Measurements from ENCODE around the gene NOS3. TPM values are rescaled to one million over a fixed set of nuclear protein-coding genes. Genes with fewer than 3 reads are reported as not detected.
"Not testable (repeated sequence)": the region's sequence is repeated elsewhere in the genome, so short reads cannot be mapped to it uniquely, and the experiment has no call there.

NOS3 gene
- total and polyA plus RNA-seq, 3 experiments from 2014 or later: 5.2 to 10.6 (median 9.9) TPM

- no peaks in the 10 kb centered on the region for H3K9me3 ChIP-seq (ENCODE audit: low read length)
- Mint-ChIP-seq H3K27me3 (peaks cover 0 to 1% of the 10 kb centered on the region in 2 donors), H3K4me1 (peaks cover 0 to 24% (median 7%) of the 10 kb centered on the region in 3 donors), H3K36me3 (peaks cover 0 to 54% (median 0%) of the 10 kb centered on the region in 3 donors), H3K9me3 (no peaks in the 10 kb centered on the region), H3K27ac (no peak overlapping the region), H3K4me3 (no peak overlapping the region)
- DNase-seq: no peak
- H3K27me3 ChIP-seq (ENCODE audit: insufficient read depth, low read length, poor library complexity, severe bottlenecking): no peaks in the 10 kb centered on the region
- H3K27ac ChIP-seq (ENCODE audit: low read depth, low read length): no peak overlapping the region
- H3K4me1 ChIP-seq (ENCODE audit: insufficient read depth, low read length): no peaks in the 10 kb centered on the region
- ChIA-PET CTCF (no interaction called here), POLR2A (no interaction called here)
- peaks cover 21% of the 10 kb centered on the region for H3K36me3 ChIP-seq (ENCODE audit: insufficient read depth, low read length)
- H3K4me3 ChIP-seq (ENCODE audit: low read length): no peak overlapping the region
Measured at GRCh38 chr7:151035026-151035717, 44.4 kb downstream of the NOS3 start.

DNA sequence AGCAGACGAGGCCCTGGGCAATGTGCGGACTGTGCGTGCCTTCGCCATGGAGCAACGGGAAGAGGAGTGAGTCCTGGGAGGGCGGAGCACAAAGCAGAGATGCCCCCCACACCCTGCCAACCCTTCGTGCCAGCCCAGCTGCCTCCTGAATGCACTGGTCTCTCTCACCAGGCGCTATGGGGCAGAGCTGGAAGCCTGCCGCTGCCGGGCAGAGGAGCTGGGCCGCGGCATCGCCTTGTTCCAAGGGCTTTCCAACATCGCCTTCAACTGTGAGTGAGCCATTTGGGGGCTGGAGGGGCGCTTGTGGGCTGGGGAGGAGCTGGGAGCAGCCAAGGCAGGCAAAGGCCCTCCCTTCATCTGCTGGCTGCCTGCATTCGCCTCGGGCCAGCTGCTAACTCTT, 45.1 kb downstream of the NOS3 start:
- H3K27me3 Mint-ChIP-seq: peaks cover 0 to 1% of the 10 kb centered on the region in 2 donors
- no peaks in the 10 kb centered on the region for H3K4me1 ChIP-seq (ENCODE audit: insufficient read depth, low read length)
- peaks cover 21% of the 10 kb centered on the region for H3K36me3 ChIP-seq (ENCODE audit: insufficient read depth, low read length)
- no peaks in the 10 kb centered on the region for H3K9me3 Mint-ChIP-seq
- no peak for DNase-seq
- no peaks in the 10 kb centered on the region for H3K9me3 ChIP-seq (ENCODE audit: low read length)
- no peak overlapping the region for H3K27ac Mint-ChIP-seq
- H3K36me3 Mint-ChIP-seq: peaks cover 0 to 54% (median 0%) of the 10 kb centered on the region in 3 donors
- ChIA-PET POLR2A (no interaction called here), CTCF (no interaction called here)
- no peak overlapping the region for H3K27ac ChIP-seq (ENCODE audit: low read depth, low read length)
- no peak overlapping the region for H3K4me3 ChIP-seq (ENCODE audit: low read length)
- no peaks in the 10 kb centered on the region for H3K27me3 ChIP-seq (ENCODE audit: insufficient read depth, low read length, poor library complexity, severe bottlenecking)
- peaks cover 0 to 22% (median 7%) of the 10 kb centered on the region in 3 donors for H3K4me1 Mint-ChIP-seq
- H3K4me3 Mint-ChIP-seq: no peak overlapping the region

- no peaks in the 10 kb centered on the region for H3K9me3 ChIP-seq (ENCODE audit: low read length)
- H3K36me3 ChIP-seq (ENCODE audit: insufficient read depth, low read length): peaks cover 21% of the 10 kb centered on the region
- H3K4me3 ChIP-seq (ENCODE audit: low read length): no peak overlapping the region
- no peaks in the 10 kb centered on the region for H3K4me1 ChIP-seq (ENCODE audit: insufficient read depth, low read length)
- ChIA-PET POLR2A (no interaction called here), CTCF (no interaction called here)
- peak in 2 of 5 donors; percentile 29 to 64 for DNase-seq
- no peaks in the 10 kb centered on the region for H3K9me3 Mint-ChIP-seq
- no peaks in the 10 kb centered on the region for H3K27me3 ChIP-seq (ENCODE audit: insufficient read depth, low read length, poor library complexity, severe bottlenecking)
- peak overlapping the region; percentile 61 for H3K27ac ChIP-seq (ENCODE audit: low read depth, low read length)
- peak overlapping the region in 5 of 8 donors; percentile 23 to 89 (median 72) for H3K27ac Mint-ChIP-seq
- peaks cover 0 to 14% (median 7%) of the 10 kb centered on the region in 3 donors for H3K4me1 Mint-ChIP-seq
- no peak overlapping the region for H3K4me3 Mint-ChIP-seq
- H3K27me3 Mint-ChIP-seq: no peaks in the 10 kb centered on the region
- peaks cover 0 to 41% (median 2%) of the 10 kb centered on the region in 3 donors for H3K36me3 Mint-ChIP-seq
Measured at GRCh38 chr7:151038951-151039849, 48.4 kb downstream of the NOS3 start.

GRCh38 chr7:151039850-151040548, 49.2 kb downstream of the NOS3 start:
- POLR2A ChIA-PET: no interaction called here

DNA sequence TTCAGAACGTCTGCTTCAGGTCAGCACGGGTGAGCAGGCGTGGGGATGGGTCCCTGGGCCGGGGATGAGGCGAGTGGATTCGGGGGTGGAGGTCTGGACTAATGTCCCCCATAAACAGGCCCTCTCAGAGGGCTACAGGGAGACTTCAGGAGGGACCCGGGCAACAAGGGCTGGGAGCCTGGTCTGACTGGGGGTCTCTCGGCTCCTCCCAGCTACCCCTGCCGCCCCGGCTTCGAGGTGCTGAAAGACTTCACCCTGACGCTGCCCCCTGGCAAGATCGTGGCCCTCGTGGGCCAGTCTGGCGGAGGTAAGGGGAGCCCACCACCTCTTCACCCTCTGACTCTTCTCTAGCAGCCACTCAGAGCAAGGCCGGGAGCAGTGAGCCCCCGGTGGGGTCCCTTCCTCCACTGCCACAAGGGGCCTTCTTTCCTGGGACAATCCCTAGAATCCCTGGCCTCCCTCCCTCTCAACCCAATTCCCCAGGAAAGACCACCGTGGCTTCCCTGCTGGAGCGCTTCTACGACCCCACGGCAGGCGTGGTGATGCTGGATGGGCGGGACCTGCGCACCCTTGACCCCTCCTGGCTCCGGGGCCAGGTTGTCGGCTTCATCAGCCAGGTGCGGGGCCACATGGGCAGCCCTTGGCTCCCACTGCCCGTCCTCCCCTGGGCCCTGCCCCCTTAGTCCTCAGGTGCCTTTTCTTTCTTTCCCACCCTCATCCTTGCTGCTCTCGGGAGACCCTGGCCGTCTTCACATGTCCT, 50.0 kb downstream of the NOS3 start:
- Mint-ChIP-seq H3K36me3 (peaks cover 0 to 38% (median 2%) of the 10 kb centered on the region in 3 donors), H3K4me1 (peaks cover 0 to 14% (median 7%) of the 10 kb centered on the region in 3 donors), H3K27me3 (no peaks in the 10 kb centered on the region), H3K9me3 (no peaks in the 10 kb centered on the region), H3K4me3 (no peak overlapping the region), H3K27ac (no peak overlapping the region)
- POLR2A ChIA-PET: no interaction called here
- no peak for DNase-seq
- no peaks in the 10 kb centered on the region for H3K9me3 ChIP-seq (ENCODE audit: low read length)
- H3K27me3 ChIP-seq (ENCODE audit: insufficient read depth, low read length, poor library complexity, severe bottlenecking): no peaks in the 10 kb centered on the region
- CTCF ChIA-PET: no interaction called here
- H3K27ac ChIP-seq (ENCODE audit: low read depth, low read length): peak overlapping the region; percentile 24
- no peaks in the 10 kb centered on the region for H3K4me1 ChIP-seq (ENCODE audit: insufficient read depth, low read length)
- no peak overlapping the region for H3K4me3 ChIP-seq (ENCODE audit: low read length)
- H3K36me3 ChIP-seq (ENCODE audit: insufficient read depth, low read length): peaks cover 15% of the 10 kb centered on the region

More at GRCh38 chr7:151039850-151040548, 49.2 kb downstream of the NOS3 start:
- Histone ChIP-seq H3K27me3 (ENCODE audit: insufficient read depth, low read length, poor library complexity, severe bottlenecking) (no peaks in the 10 kb centered on the region), H3K4me1 (ENCODE audit: insufficient read depth, low read length) (no peaks in the 10 kb centered on the region), H3K9me3 (ENCODE audit: low read length) (no peaks in the 10 kb centered on the region), H3K4me3 (ENCODE audit: low read length) (no peak overlapping the region), H3K36me3 (ENCODE audit: insufficient read depth, low read length) (peaks cover 20% of the 10 kb centered on the region), H3K27ac (ENCODE audit: low read depth, low read length) (peak overlapping the region; percentile 24)
- Mint-ChIP-seq H3K27ac (peak overlapping the region in 1 of 8 donors; percentile 72), H3K36me3 (peaks cover 0 to 42% (median 2%) of the 10 kb centered on the region in 3 donors), H3K4me1 (peaks cover 0 to 14% (median 7%) of the 10 kb centered on the region in 3 donors), H3K27me3 (no peaks in the 10 kb centered on the region), H3K4me3 (no peak overlapping the region), H3K9me3 (no peaks in the 10 kb centered on the region)
- CTCF ChIA-PET: no interaction called here
- no peak for DNase-seq

DNA sequence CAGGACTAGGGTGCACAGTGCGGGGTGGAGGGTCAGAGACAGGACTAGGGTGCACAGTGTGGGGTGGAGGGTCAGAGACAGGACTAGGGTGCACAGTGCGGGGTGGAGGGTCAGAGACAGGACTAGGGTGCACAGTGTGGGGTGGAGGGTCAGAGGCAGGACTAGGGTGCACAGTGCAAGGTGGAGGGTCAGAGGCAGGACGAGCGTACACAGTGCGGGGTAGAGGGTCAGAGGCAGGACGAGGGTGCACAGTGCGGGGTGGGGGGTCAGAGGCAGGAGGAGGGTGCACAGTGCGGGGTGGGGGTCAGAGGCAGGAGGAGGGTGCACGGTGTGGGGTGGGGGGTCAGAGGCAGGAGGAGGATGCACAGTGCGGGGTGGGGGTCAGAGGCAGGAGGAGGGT, 52.6 kb downstream of the NOS3 start:
- POLR2A ChIA-PET; H3K4me3 ChIP-seq (ENCODE audit: low read length); H3K27me3 Mint-ChIP-seq; H3K27ac ChIP-seq (ENCODE audit: low read depth, low read length); H3K36me3 ChIP-seq (ENCODE audit: insufficient read depth, low read length); CTCF ChIA-PET; H3K9me3 ChIP-seq (ENCODE audit: low read length); H3K27me3 ChIP-seq (ENCODE audit: insufficient read depth, low read length, poor library complexity, severe bottlenecking); DNase-seq; H3K4me1 ChIP-seq (ENCODE audit: insufficient read depth, low read length); H3K27ac Mint-ChIP-seq; H3K9me3 Mint-ChIP-seq; H3K4me3 Mint-ChIP-seq: not testable (repeated sequence)
- H3K4me1 Mint-ChIP-seq: peaks cover 0 to 14% (median 7%) of the 10 kb centered on the region in 3 donors
- H3K36me3 Mint-ChIP-seq: peaks cover 0 to 23% (median 2%) of the 10 kb centered on the region in 3 donors

DNA sequence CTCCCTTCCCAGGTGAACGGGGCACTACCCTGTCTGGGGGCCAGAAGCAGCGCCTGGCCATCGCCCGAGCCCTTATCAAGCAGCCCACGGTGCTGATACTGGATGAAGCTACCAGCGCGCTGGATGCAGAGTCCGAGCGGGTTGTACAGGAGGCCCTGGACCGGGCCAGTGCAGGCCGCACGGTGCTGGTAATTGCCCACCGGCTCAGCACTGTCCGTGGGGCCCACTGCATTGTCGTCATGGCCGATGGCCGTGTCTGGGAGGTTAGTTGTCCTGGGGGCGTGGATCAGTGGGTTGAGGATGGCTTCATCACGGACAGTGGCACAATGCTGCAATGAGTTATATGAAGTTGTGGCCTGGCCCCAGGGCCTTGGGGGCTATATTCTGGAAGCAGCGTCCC, 53.1 kb downstream of the NOS3 start:
- H3K36me3 Mint-ChIP-seq: peaks cover 0 to 21% (median 2%) of the 10 kb centered on the region in 3 donors
- H3K27me3 Mint-ChIP-seq: no peaks in the 10 kb centered on the region
- no peaks in the 10 kb centered on the region for H3K27me3 ChIP-seq (ENCODE audit: insufficient read depth, low read length, poor library complexity, severe bottlenecking)
- peaks cover 0 to 11% (median 7%) of the 10 kb centered on the region in 3 donors for H3K4me1 Mint-ChIP-seq
- H3K36me3 ChIP-seq (ENCODE audit: insufficient read depth, low read length): peaks cover 3% of the 10 kb centered on the region
- no peaks in the 10 kb centered on the region for H3K4me1 ChIP-seq (ENCODE audit: insufficient read depth, low read length)
- no peak overlapping the region for H3K4me3 ChIP-seq (ENCODE audit: low read length)
- H3K4me3 Mint-ChIP-seq: no peak overlapping the region
- H3K9me3 Mint-ChIP-seq: no peaks in the 10 kb centered on the region
- ChIA-PET CTCF (no interaction called here), POLR2A (no interaction called here)
- H3K27ac ChIP-seq (ENCODE audit: low read depth, low read length): no peak overlapping the region
- H3K27ac Mint-ChIP-seq: no peak overlapping the region
- H3K9me3 ChIP-seq (ENCODE audit: low read length): no peaks in the 10 kb centered on the region
- DNase-seq: no peak

Measured in CD8-positive, alpha-beta memory T cell (primary cell).